B cell (primary cell): ENCODE data around the gene THUMPD3. TPM values are rescaled to one million over a fixed set of nuclear protein-coding genes. Genes with fewer than 3 reads are reported as not detected.

Experiments used
- ATAC-seq: fragments of 200-7000 bp; cut with Tn5 transposase; one replicate; pipeline ENCODE4 v1.10.0; 2021; ENCODE audit warnings: low read depth, mild to moderate bottlenecking, moderate number of reproducible peaks, moderate library complexity
- CTCF ChIA-PET: fragments of 350-600 bp; sonication (Branson Sonifier 250); formaldehyde crosslinking; loops from one replicate; lab custom pipeline; 2021; ENCODE audit warnings: antibody characterized with exemption, inconsistent platforms; lab: Charles Lee
- POLR2A ChIA-PET: fragments of 350-600 bp; sonication (Branson Sonifier 250); formaldehyde crosslinking; loops from one replicate; lab custom pipeline; 2021; ENCODE audit warnings: antibody characterized with exemption; lab: Charles Lee
- DNase-seq: peaks from one replicate; pipeline ENCODE4 v3.0.0; 2013
- H2AFZ ChIP-seq: 2 replicates; pipeline ENCODE4 v1.6.1; 2012; ENCODE audit warnings: mild to moderate bottlenecking, low read depth, low read length; ENCODE audit not compliant: insufficient read depth, poor library complexity, severe bottlenecking
- H3K27ac ChIP-seq, 2 donors: 1 replicate in 1 of 2; 2 replicates in 1 of 2; pipeline ENCODE4 v1.5.1; 2012 to 2013; ENCODE audit warnings: low read length in 2 of 2, mild to moderate bottlenecking in 2 of 2, moderate library complexity in 1 of 2
- H3K27me3 ChIP-seq, 4 experiments: fragments of 200-600 bp in 1 of 4; sonication (generic) in 1 of 4; replicated peaks in 1 of 4; 1 replicate in 2 of 4; 2 replicates in 2 of 4; pipeline versions ENCODE4 v1.6.1 to v1.7.0; 2013 to 2016; ENCODE audit warnings: low read length in 3 of 4, mild to moderate bottlenecking in 2 of 4, mixed read lengths in 1 of 4, moderate library complexity in 1 of 4; ENCODE audit not compliant: insufficient read depth in 4 of 4, control insufficient read depth in 3 of 4; ENCODE audit errors: control extremely low read depth in 1 of 4
- H3K36me3 ChIP-seq, 2 experiments: replicated peaks in 1 of 2; 1 replicate in 1 of 2; 2 replicates in 1 of 2; pipeline versions ENCODE4 v1.6.1 to v1.7.1; 2013; ENCODE audit warnings: low read length in 1 of 2; ENCODE audit not compliant: insufficient read depth in 2 of 2, control insufficient read depth in 1 of 2; ENCODE audit errors: control extremely low read depth in 1 of 2, extremely low read depth in 1 of 2
- H3K4me1 ChIP-seq, 2 donors: fragments of 200-600 bp in 1 of 2; sonication (generic) in 1 of 2; 1 replicate in 1 of 2; 2 replicates in 1 of 2; pipeline versions ENCODE4 v1.5.1 to v1.6.1; 2013 to 2017; ENCODE audit warnings: low read length in 2 of 2; ENCODE audit not compliant: control insufficient read depth in 2 of 2, insufficient read depth in 2 of 2
- H3K4me2 ChIP-seq: replicated peaks from 2 replicates; pipeline ENCODE3; 2012; ENCODE audit warnings: mild to moderate bottlenecking, low read depth, low read length; ENCODE audit not compliant: poor library complexity, severe bottlenecking
- H3K4me3 ChIP-seq, 5 experiments: fragments of 200-600 bp in 1 of 5; sonication (generic) in 1 of 5; 1 replicate in 3 of 5; 2 replicates in 2 of 5; pipeline versions ENCODE4 v1.5.1 to v1.7.0; 2011 to 2016; ENCODE audit warnings: low read length in 4 of 5, mild to moderate bottlenecking in 4 of 5, low read depth in 2 of 5, control low read depth in 1 of 5, moderate library complexity in 1 of 5; ENCODE audit not compliant: insufficient read depth in 1 of 5; ENCODE audit errors: control extremely low read depth in 1 of 5, extremely low read depth in 1 of 5
- H3K79me2 ChIP-seq: fragments of 200-600 bp; sonication (generic); one replicate; pipeline ENCODE4 v1.6.0; 2016; ENCODE audit warnings: low read length; ENCODE audit not compliant: control insufficient read depth, insufficient read depth
- H3K9ac ChIP-seq: fragments of 200-600 bp; sonication (generic); 2 replicates; pipeline ENCODE4 v1.6.1; 2017; ENCODE audit warnings: mild to moderate bottlenecking, low read length, moderate library complexity
- H3K9me3 ChIP-seq, 3 donors: one replicate each; pipeline versions ENCODE4 v1.6.1 to v1.7.1; 2013; ENCODE audit warnings: low read length in 2 of 3; ENCODE audit not compliant: control insufficient read depth in 2 of 3, insufficient read depth in 1 of 3; ENCODE audit errors: control extremely low read depth in 1 of 3
- H4K20me1 ChIP-seq: 2 replicates; pipeline ENCODE4 v1.6.0; 2012; ENCODE audit warnings: mild to moderate bottlenecking, low read length; ENCODE audit not compliant: insufficient read depth, control insufficient read depth, poor library complexity, severe bottlenecking
- H3K27ac Mint-ChIP-seq: one replicate; pipeline ENCODE4 v1.8.0; 2021; ENCODE audit warnings: mixed read lengths
- H3K27me3 Mint-ChIP-seq: one replicate; pipeline ENCODE4 v1.8.0; 2021; ENCODE audit warnings: mixed read lengths
- H3K4me1 Mint-ChIP-seq: one replicate; pipeline ENCODE4 v1.8.0; 2021; ENCODE audit warnings: mixed read lengths
- H3K4me3 Mint-ChIP-seq: one replicate; pipeline ENCODE4 v1.8.0; 2021; ENCODE audit warnings: mixed read lengths
- H3K9me3 Mint-ChIP-seq: one replicate; pipeline ENCODE4 v1.8.0; 2022; ENCODE audit warnings: mixed read lengths; ENCODE audit not compliant: insufficient read depth
- CTCF ChIP-seq: fragments of 200-600 bp; IDR thresholded peaks from one replicate; pipeline ENCODE4 v1.8.0; 2022; ENCODE audit warnings: antibody characterized with exemption, mild to moderate bottlenecking
- EZH2 ChIP-seq: IDR thresholded peaks from 2 replicates; pipeline ENCODE4 v1.6.1; 2012; ENCODE audit warnings: borderline replicate concordance, low read depth, mild to moderate bottlenecking, moderate library complexity, low read length; ENCODE audit not compliant: insufficient read depth, poor library complexity, severe bottlenecking
- WGBS: methylation state at CpG from one replicate; pipeline ENCODE4 v1.1.5; 2013; ENCODE audit warnings: missing lambda C conversion rate; ENCODE audit not compliant: insufficient coverage; 5-methylcytosine and 5-hydroxymethylcytosine counted together
- intact Hi-C: fragments of 100-400 bp; cut with micrococcal nuclease; formaldehyde crosslinking; loops from one replicate; pipeline ENCODE4 v1.10.0; 2022
- polyA plus RNA-seq: library from polyadenylated mRNA; depleted of rRNA; stranded (reverse); fragments of >200 nt; gene quantifications from 2 replicates; pipeline ENCODE4 v1.2.3, GENCODE V29; 2012
- total RNA-seq, 2 donors: library from RNA; stranded (reverse); fragments of 120-200 nt in 1 of 2; gene quantifications; 1 replicate in 1 of 2; 2 replicates in 1 of 2; pipeline versions ENCODE4 v1.2.3 to v1.2.4, GENCODE V29; 2013 to 2022

THUMPD3 gene
- total and polyA plus RNA-seq, 2 donors (not counting 1 experiment from before 2014, with no cell fraction given): 10.1 to 32.1 TPM

DNA sequence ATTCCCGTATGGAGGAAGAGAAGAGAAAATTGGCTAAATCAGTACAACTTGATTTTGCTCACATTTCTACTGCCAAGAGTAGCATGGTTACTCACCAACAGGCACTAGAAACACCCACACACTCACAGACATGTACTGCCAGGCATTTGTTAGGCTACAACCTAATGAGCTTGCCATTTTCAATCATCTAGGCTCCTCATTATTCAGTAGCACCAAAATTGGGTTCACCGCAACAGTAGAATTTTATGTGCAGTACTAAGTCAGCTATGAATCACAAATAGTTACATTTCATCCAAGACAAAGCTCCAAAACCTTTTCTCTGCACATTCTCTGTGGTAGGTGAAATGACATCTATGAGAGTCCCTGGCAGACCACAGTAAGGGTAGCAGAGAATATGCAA, 15.0 kb upstream of the THUMPD3 start:
- Histone ChIP-seq H3K36me3 (no peaks in the 10 kb centered on the region), H3K27me3 (no peaks in the 10 kb centered on the region), H3K27ac (no peak overlapping the region), H3K9ac (no peak overlapping the region), H3K4me2 (no peak overlapping the region), H3K4me1 (peaks cover 0 to under 1% of the 10 kb centered on the region in 2 donors), H4K20me1 (no peaks in the 10 kb centered on the region), H3K9me3 (no peaks in the 10 kb centered on the region), H2AFZ (no peak overlapping the region), H3K79me2 (no peaks in the 10 kb centered on the region), H3K4me3 (no peak overlapping the region)
- intact Hi-C loops: no loop called here
- no peak overlapping the region for H3K4me3 Mint-ChIP-seq
- ChIA-PET POLR2A (no interaction called here), CTCF (interaction anchor here (0.6 to 0.7 kb wide), 2 partner anchors 15 to 553 kb away, joined by 3 to 4 read pairs; no protein-coding TSS in a partner anchor)
- H3K27ac Mint-ChIP-seq: no peak overlapping the region
- ATAC-seq (no peak), DNase-seq (no peak)
- no peaks in the 10 kb centered on the region for H3K27me3 Mint-ChIP-seq
- no peak for TF ChIP-seq EZH2
- TF ChIP-seq CTCF: no peak
- H3K9me3 Mint-ChIP-seq: no peaks in the 10 kb centered on the region
- WGBS: no CpG with 5 or more reads among the region's 2 CpGs
- peaks cover 4% of the 10 kb centered on the region for H3K4me1 Mint-ChIP-seq

DNA sequence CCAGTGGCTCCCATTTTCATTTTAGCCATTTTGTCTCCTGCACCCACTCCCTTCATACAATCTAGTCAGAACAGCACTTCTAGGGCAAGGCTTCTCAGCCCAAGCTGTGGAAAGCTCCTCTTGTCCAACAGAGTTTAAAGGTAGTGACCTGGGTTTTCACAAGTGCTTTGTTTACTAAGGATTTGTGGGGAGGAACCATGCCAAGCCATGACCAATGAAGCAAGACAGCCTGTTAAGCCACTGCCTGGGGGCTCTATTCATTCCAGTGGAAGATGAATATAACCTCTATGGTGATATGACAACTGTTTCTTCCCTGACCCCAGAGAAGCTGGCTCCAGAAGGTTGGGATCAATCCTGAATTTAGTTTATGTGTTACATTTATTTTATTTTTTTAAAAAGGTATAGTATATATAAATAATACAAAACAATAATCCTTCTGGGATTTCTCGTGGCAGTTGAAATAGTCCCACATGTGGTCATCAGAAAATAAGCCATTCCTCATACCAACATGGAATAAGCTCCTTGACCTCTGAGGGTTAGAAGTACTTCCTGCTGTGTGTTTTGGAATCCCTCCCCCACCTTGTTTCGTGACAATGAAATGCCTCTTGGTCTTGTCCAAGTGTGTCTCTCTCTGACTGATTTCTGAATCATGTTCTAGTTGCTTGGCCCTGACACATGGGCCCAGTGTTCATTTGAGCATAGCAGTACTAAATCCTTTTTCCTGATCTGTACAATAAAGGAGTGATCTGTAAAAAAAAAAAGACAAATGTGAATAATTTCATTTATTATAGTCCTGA, 13.3 kb upstream of the THUMPD3 start:
- Histone ChIP-seq H3K36me3 (no peaks in the 10 kb centered on the region), H3K27me3 (no peaks in the 10 kb centered on the region), H3K4me2 (no peak overlapping the region), H3K9me3 (no peaks in the 10 kb centered on the region), H3K79me2 (no peaks in the 10 kb centered on the region), H3K4me3 (no peak overlapping the region), H3K4me1 (peaks cover 12 to 16% of the 10 kb centered on the region in 2 donors), H3K27ac (no peak overlapping the region), H3K9ac (no peak overlapping the region), H2AFZ (no peak overlapping the region), H4K20me1 (no peaks in the 10 kb centered on the region)
- Mint-ChIP-seq H3K4me3 (no peak overlapping the region), H3K4me1 (peaks cover 17% of the 10 kb centered on the region), H3K27me3 (no peaks in the 10 kb centered on the region), H3K9me3 (no peaks in the 10 kb centered on the region), H3K27ac (no peak overlapping the region)
- WGBS: no CpG with 5 or more reads among the region's 2 CpGs
- no peak for TF ChIP-seq EZH2
- no peak for TF ChIP-seq CTCF
- POLR2A ChIA-PET: no interaction called here
- CTCF ChIA-PET: interaction anchor here (0.7 to 1.7 kb wide), 3 partner anchors 37 to 152 kb away, joined by 3 to 8 read pairs (median 3); no protein-coding TSS in a partner anchor
- intact Hi-C loops: loop anchor here (5.0 kb wide), 1 partner anchor 103 kb away; no protein-coding TSS in a partner anchor
- no peak for ATAC-seq
- DNase-seq: no peak
